Stimulated activated CD8-positive, alpha-beta memory T cell treated with anti-CD3 and anti-CD28 coated beads, Interleukin-2, amount 100 ng/mL, for 1 hour (primary cell): ENCODE measurements around the gene RAB25.

Experiments
- DNase-seq, 2 donors: peaks; one replicate each; pipeline ENCODE4 v3.0.0-alpha.2; 2020; ENCODE audit warnings: low read depth in 2 of 2

The RAB25 gene

GRCh38 chr1:156079762-156080161 is 18.8 kb downstream of the RAB25 start:
- no peak for DNase-seq

- no peak for DNase-seq
Observed at GRCh38 chr1:156080241-156080862, 19.4 kb downstream of the RAB25 start.

GRCh38 chr1:156080863-156081179 is 19.9 kb downstream of the RAB25 start:
- no peak for DNase-seq

- no peak for DNase-seq
Observed at GRCh38 chr1:156081180-156081916, 20.4 kb downstream of the RAB25 start.

GRCh38 chr1:156081917-156082308 is 21.0 kb downstream of the RAB25 start:
- DNase-seq, result no peak

- peak; percentile 28 to 41 for DNase-seq
Observed at GRCh38 chr1:156082309-156083091, 21.5 kb downstream of the RAB25 start, which contains the start of gene MEX3A. TSS of gene MEX3A (minus strand) at chr1:156082465. CDS start at chr1:156081998, 467 bp downstream.

GRCh38 chr1:156083800-156084790 is 23.1 kb downstream of the RAB25 start:
- DNase-seq, result no peak

GRCh38 chr1:156086256-156086662 is 25.3 kb downstream of the RAB25 start:
- no peak for DNase-seq

GRCh38 chr1:156089704-156090103 is 28.7 kb downstream of the RAB25 start:
- DNase-seq, result no peak

- no peak for DNase-seq
Observed at GRCh38 chr1:156090138-156090839, 29.3 kb downstream of the RAB25 start.

- DNase-seq, result peak; percentile 76 to 84
Observed at GRCh38 chr1:156090840-156091188, 29.9 kb downstream of the RAB25 start.

- no peak for DNase-seq
Observed at GRCh38 chr1:156091610-156092009, 30.6 kb downstream of the RAB25 start.

GRCh38 chr1:156095906-156096508 is 35.0 kb downstream of the RAB25 start:
- no peak for DNase-seq

- peak; percentile 72 to 73 for DNase-seq
Observed at GRCh38 chr1:156096640-156097391, 35.9 kb downstream of the RAB25 start.

- DNase-seq, result no peak
Observed at GRCh38 chr1:156097499-156098178, 36.7 kb downstream of the RAB25 start.

- DNase-seq, result no peak
Observed at GRCh38 chr1:156098784-156099183, 37.8 kb downstream of the RAB25 start.

- DNase-seq, result no peak
Observed at GRCh38 chr1:156099282-156099681, 38.3 kb downstream of the RAB25 start.

- DNase-seq, result no peak
Observed at GRCh38 chr1:156100205-156100995, 39.4 kb downstream of the RAB25 start.
